HG02588 (cell line): ENCODE measurements around the gene FRMD7.

ENCODE experiments used
- ATAC-seq: cut with Tn5 transposase; IDR thresholded peaks from one replicate; pipeline ENCODE4 v1.9.1; 2021; ENCODE audit warnings: mild to moderate bottlenecking, moderate library complexity; ENCODE audit not compliant: unreplicated experiment

Gene FRMD7

DNA sequence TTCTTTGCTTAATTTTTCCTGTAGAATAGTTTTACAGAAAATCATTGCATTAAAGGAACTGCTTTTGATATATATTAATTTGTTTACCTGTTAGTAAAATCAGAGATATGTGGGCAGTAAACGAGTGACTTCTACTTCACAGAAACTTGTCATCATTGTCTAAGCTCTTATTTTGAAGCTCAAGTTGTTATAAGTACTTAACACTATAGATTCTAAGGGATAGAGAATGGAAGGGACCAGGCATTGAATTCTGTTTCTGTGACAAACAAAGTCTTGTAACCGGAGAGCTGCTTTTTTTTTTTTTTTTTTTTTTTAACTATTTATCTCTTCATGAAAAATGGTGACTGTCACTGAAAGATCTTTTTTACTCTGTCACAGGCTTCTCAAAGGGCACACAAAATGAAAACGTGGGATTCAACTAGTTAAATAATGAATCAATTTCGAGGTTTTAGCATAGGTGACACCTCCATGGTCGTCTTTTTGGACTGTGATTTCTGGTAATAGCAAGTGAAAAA, 90.3 kb downstream of the FRMD7 start:
- ATAC-seq: no peak

DNA sequence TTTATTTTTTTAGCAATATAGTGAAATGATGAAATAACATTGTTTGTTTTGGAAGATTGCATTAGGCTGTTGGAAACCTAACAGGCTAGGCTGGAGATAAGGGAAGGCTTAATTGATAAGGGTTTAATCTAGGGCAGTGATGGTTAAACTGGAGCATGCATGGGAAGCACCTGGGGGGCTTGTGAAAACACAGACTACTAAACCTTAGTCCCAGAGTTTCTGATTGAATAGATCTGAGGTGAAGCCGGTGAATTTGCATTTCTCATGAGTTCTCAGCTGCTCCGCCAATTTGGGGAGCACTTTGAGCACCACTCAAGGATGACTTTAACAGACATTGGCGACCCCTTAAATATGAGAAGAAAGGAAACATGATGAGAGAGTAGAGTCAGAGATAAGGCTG, 93.2 kb downstream of the FRMD7 start:
- ATAC-seq: peak; percentile 69

- peak; percentile 64 for ATAC-seq
Measured at GRCh38 chrX:132033166-132033565, 94.7 kb downstream of the FRMD7 start.

- no peak for ATAC-seq
Measured at GRCh38 chrX:132031867-132032266, 96.0 kb downstream of the FRMD7 start.

GRCh38 chrX:132030264-132030663, 97.6 kb downstream of the FRMD7 start:
- no peak for ATAC-seq
